GM12801 (cell line): ENCODE data around the gene MTHFD1L.

Experiments used
- CTCF ChIP-seq: IDR thresholded peaks from one replicate; pipeline ENCODE4 v1.5.1; 2011; ENCODE audit warnings: control low read depth; ENCODE audit not compliant: insufficient read length; ENCODE audit errors: extremely low read depth

Gene MTHFD1L

GRCh38 chr6:150999576-150999975 lies 134.1 kb downstream of the MTHFD1L start:
- no peak for TF ChIP-seq CTCF

- TF ChIP-seq CTCF: no peak
Measured at GRCh38 chr6:151001387-151002056, 136.0 kb downstream of the MTHFD1L start.

- no peak for TF ChIP-seq CTCF
Measured at GRCh38 chr6:151002057-151002450, 136.6 kb downstream of the MTHFD1L start.

- TF ChIP-seq CTCF: no peak
Measured at GRCh38 chr6:151002491-151002935, 137.0 kb downstream of the MTHFD1L start.

- no peak for TF ChIP-seq CTCF
Measured at GRCh38 chr6:151004383-151005024, 139.0 kb downstream of the MTHFD1L start.

GRCh38 chr6:151005164-151005563 lies 139.7 kb downstream of the MTHFD1L start:
- no peak for TF ChIP-seq CTCF

GRCh38 chr6:151005896-151006632 lies 140.6 kb downstream of the MTHFD1L start:
- TF ChIP-seq CTCF: no peak
